Measurements from ENCODE around the gene ATXN3L. TPM values are rescaled to one million over a fixed set of nuclear protein-coding genes. Genes with fewer than 3 reads are reported as not detected.

ATXN3L gene
- total and polyA plus RNA-seq, 2 of the 8 experiments (the other 6 are each of a cell fraction or from before 2014, with no cell fraction given), result not detected

DNA sequence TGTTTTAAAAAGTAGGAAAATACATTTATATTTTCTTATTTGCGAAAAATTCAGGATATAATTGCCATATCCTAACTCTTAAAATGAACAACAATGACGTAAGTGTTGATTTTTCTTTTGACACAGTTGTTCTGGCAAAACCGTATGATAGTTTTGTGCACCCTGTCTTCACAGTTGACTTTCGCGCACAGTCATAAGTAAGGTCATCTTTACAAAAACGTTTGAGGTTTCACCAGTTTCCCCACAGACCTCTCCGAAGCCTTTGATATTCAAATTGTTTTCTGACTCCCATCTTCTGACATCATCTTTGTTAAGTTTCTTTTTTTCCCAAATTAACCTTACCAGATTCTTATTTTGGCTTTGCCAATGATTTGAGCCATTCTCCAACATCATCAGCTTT, 48.1 kb upstream of the ATXN3L start:
- Histone ChIP-seq H4K20me1 (replicated peaks in 1 of 2; ENCODE audit: control insufficient read depth in 1 of 2, insufficient read depth in 2 of 2, low read length in 2 of 2) (no peaks in the 10 kb centered on the region), H3K79me1 (ENCODE audit: low read depth, low read length) (no peaks in the 10 kb centered on the region), H4K8ac (ENCODE audit: extremely low read depth, insufficient read depth, low read length) (no peak overlapping the region), H2BK20ac (ENCODE audit: low read length) (no peak overlapping the region), H3K27ac (ENCODE audit: low read depth, low read length) (no peak overlapping the region), H3K23ac (ENCODE audit: insufficient read length) (no peak overlapping the region), H3K9ac (replicated peaks in 1 of 4; ENCODE audit: extremely low read depth in 1 of 4, low read depth in 3 of 4, low read length in 3 of 4) (no peak overlapping the region), H4K91ac (replicated peaks; ENCODE audit: insufficient read length, low read length) (no peak overlapping the region), H3K4me2 (ENCODE audit: insufficient read depth in 1 of 2, low read depth in 2 of 2, low read length in 2 of 2) (no peak overlapping the region), H2BK12ac (ENCODE audit: low read depth, low read length) (no peak overlapping the region), H2BK15ac (ENCODE audit: low read length) (no peak overlapping the region), H3K18ac (ENCODE audit: extremely low read depth, low read length) (no peak overlapping the region), H3K56ac (replicated peaks; ENCODE audit: insufficient read length, low read depth, low read length) (no peak overlapping the region), H2BK5ac (ENCODE audit: low read depth, low read length) (no peak overlapping the region), H3K36me3 (ENCODE audit: control insufficient read depth in 2 of 4, insufficient read depth in 4 of 4, low read length in 3 of 4) (no peaks in the 10 kb centered on the region), H3K79me2 (ENCODE audit: control insufficient read depth in 1 of 2, insufficient read depth in 2 of 2, low read length in 2 of 2) (no peaks in the 10 kb centered on the region), H3K14ac (ENCODE audit: insufficient read length) (no peak overlapping the region), H3K4ac (replicated peaks; ENCODE audit: insufficient read length, low read depth, low read length) (no peak overlapping the region), H2AK5ac (ENCODE audit: low read depth, low read length) (no peak overlapping the region), H4K5ac (ENCODE audit: insufficient read length, low read depth, low read length) (no peak overlapping the region), H3K4me3 (ENCODE audit: extremely low read depth in 1 of 4, insufficient read depth in 2 of 4, low read depth in 3 of 4, low read length in 4 of 4) (no peak overlapping the region), H3K27me3 (replicated peaks in 1 of 4; ENCODE audit: control insufficient read depth in 3 of 4, extremely low read depth in 1 of 4, insufficient read depth in 3 of 4, low read length in 3 of 4) (no peaks in the 10 kb centered on the region), H3K23me2 (ENCODE audit: low read depth, low read length) (no peaks in the 10 kb centered on the region), H3K9me3 (ENCODE audit: insufficient read depth in 2 of 2, low read depth in 1 of 2, low read length in 1 of 2) (no peaks in the 10 kb centered on the region), H2BK120ac (replicated peaks; ENCODE audit: low read depth, low read length) (no peak overlapping the region), H3K4me1 (replicated peaks in 1 of 4; ENCODE audit: control insufficient read depth in 3 of 4, insufficient read depth in 4 of 4, low read length in 3 of 4) (no peaks in the 10 kb centered on the region), H2AFZ (ENCODE audit: low read length) (no peak overlapping the region)
- FAIRE-seq (no peak), DNase-seq (ENCODE audit: low read depth in 1 of 2, low spot score in 2 of 2) (no peak)
- ChIA-PET CTCF (ENCODE audit: partially characterized antibody) (no interaction called here), POLR2A (ENCODE audit: partially characterized antibody) (no interaction called here)
- 58% methylated on average over 7 of the region's 7 CpGs; no CpG with 5 or more reads in 1 of the 2 experiments for WGBS, 2 experiments (ENCODE audit: extremely low coverage in 1 of 2, insufficient coverage in 1 of 2, insufficient read length in 1 of 2, insufficient replicate concordance in 2 of 2, low coverage in 1 of 2, low lambda C conversion rate in 2 of 2, missing lambda C conversion rate in 1 of 2)
- TF ChIP-seq, protein P1, sequence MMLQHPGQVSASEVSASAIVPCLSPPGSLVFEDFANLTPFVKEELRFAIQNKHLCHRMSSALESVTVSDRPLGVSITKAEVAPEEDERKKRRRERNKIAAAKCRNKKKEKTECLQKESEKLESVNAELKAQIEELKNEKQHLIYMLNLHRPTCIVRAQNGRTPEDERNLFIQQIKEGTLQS (IDR thresholded peaks at IDR 0.05; ENCODE audit: insufficient read depth, low read depth, low read length), result no peak
- TF ChIP-seq GABPA (IDR thresholded peaks at IDR 0.05; ENCODE audit: borderline replicate concordance, insufficient read depth, low read length) (no peak), FOSL1 (IDR thresholded peaks at IDR 0.05; ENCODE audit: insufficient read depth, low read depth, low read length) (no peak), CHD1 (IDR thresholded peaks at IDR 0.05; ENCODE audit: low read depth, low read length) (no peak), CHD2 (IDR thresholded peaks at IDR 0.05; ENCODE audit: low read length) (no peak), HDAC2 (IDR thresholded peaks at IDR 0.05; ENCODE audit: borderline replicate concordance in 1 of 2, low read depth in 2 of 2, low read length in 2 of 2) (no peak), CBX5 (IDR thresholded peaks at IDR 0.05; ENCODE audit: low read depth, low read length) (no peak)
